AG04450 (cell line): ENCODE data around the gene MSN. TPM values are rescaled to one million over a fixed set of nuclear protein-coding genes. Genes with fewer than 3 reads are reported as not detected.

Experiments used
- CTCF ChIA-PET: fragments of 300-600, 350-600 bp; formaldehyde crosslinking; extraction: SDS; loops from one replicate; lab custom pipeline; 2022; ENCODE audit warnings: antibody characterized with exemption, inconsistent platforms; lab: Charles Lee
- POLR2A ChIA-PET: fragments of 350-600 bp; formaldehyde crosslinking; extraction: SDS; loops from one replicate; lab custom pipeline; 2021; ENCODE audit warnings: antibody characterized with exemption, inconsistent platforms; lab: Yijun Ruan, JAX
- DNase-seq: peaks from one replicate; pipeline ENCODE4 v3.0.0-alpha.2; 2011; ENCODE audit warnings: low read depth, low spot score
- H3K27ac ChIP-seq: one replicate; pipeline ENCODE4 v1.5.1; 2012; ENCODE audit warnings: low read depth, low read length, control low read depth
- H3K27me3 ChIP-seq: one replicate; pipeline ENCODE4 v1.6.0; 2012; ENCODE audit warnings: low read length; ENCODE audit not compliant: control insufficient read depth, insufficient read depth
- H3K4me3 ChIP-seq: 2 replicates; pipeline ENCODE4 v1.5.1; 2011; ENCODE audit warnings: mild to moderate bottlenecking, low read depth, low read length, control low read depth
- H3K9me3 ChIP-seq: 2 replicates; pipeline ENCODE4 v1.5.1; 2012; ENCODE audit warnings: low read length; ENCODE audit not compliant: control insufficient read depth, insufficient read depth
- CTCF ChIP-seq: IDR thresholded peaks from 2 replicates; pipeline ENCODE4 v1.5.1; 2011; ENCODE audit warnings: low read depth, low read length, control low read depth, inconsistent platforms
- polyA plus RNA-seq: library from polyadenylated mRNA; depleted of rRNA; stranded (reverse); fragments of >200 nt; gene quantifications from 2 replicates; pipeline ENCODE4 v1.2.3, GENCODE V29; 2011

Gene MSN
- polyA plus RNA-seq, 1 experiment, result 493 TPM

DNA sequence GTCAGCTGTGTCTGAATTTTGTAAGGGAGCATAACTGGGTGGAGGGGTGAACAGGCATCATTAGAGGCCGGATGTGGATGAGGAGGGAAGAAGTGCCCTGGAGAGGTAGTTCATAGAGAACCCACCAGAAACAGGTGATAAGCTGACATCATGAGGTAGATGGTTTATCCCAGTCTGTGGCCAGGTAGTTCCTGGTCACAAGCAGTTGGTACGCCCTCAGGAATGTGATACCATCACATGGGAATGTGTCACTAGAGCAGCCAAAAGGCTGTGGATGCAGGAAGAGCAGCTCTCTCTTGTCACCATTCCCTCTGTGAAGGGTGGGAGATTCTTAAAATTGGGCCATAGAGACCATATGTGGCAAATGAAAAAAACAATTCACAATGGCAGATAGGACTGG is 21.9 kb downstream of the MSN start:
- Histone ChIP-seq H3K27ac (no peak overlapping the region), H3K4me3 (no peak overlapping the region), H3K27me3 (no peaks in the 10 kb centered on the region), H3K9me3 (no peaks in the 10 kb centered on the region)
- no peak for DNase-seq
- no peak for TF ChIP-seq CTCF
- ChIA-PET CTCF (interaction anchor here (1.7 to 2.7 kb wide), 2 partner anchors 14 to 18 kb away, joined by 5 to 8 read pairs; no protein-coding TSS in a partner anchor), POLR2A (interaction anchor here (0.7 kb wide), 1 partner anchor 17 kb away, joined by 3 read pairs; no protein-coding TSS in a partner anchor)

DNA sequence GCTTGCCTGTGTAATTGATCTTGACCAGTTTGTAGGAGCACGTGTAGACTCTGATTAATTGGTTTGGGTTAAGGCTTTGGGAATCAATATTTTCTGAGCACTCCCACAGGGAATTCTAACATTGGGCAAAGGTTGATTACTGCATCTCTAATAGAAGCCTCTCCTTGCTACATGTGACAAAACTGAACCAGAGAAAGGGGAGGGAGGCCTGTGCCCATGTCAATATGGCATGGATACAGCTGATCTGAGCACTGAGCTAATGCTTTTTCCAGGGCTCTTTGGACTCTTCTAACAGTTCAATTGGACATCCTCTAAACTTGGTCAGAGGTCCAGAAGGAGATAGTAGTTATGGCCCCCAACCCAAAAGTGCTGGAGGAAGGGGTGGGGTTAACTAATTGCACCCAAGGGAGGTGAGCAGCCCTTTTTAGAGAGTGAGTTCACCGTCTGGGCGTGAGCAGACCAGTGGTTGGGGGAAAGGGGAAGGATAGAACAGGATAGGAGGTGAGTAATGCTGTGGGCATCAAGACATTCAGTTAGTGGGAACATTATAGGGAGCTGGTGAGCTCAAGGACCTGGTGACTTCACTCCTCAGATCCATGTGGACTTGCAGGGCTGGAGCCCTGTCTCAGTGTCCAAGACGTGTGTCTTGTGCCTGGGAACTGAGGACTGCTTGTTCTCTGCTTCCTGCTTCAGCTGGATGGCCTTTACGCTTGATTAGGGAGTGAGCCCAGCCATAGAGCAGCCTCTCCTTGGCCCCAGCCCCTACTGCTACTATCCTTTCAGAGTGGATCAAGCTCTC is 22.8 kb downstream of the MSN start:
- no peak for TF ChIP-seq CTCF
- Histone ChIP-seq H3K4me3 (no peak overlapping the region), H3K27ac (peak overlapping the region; percentile 21), H3K27me3 (no peaks in the 10 kb centered on the region), H3K9me3 (no peaks in the 10 kb centered on the region)
- DNase-seq, result no peak
- ChIA-PET POLR2A (no interaction called here), CTCF (interaction anchor here (1.7 to 2.7 kb wide), 2 partner anchors 13 to 19 kb away, joined by 5 to 8 read pairs; no protein-coding TSS in a partner anchor)

DNA sequence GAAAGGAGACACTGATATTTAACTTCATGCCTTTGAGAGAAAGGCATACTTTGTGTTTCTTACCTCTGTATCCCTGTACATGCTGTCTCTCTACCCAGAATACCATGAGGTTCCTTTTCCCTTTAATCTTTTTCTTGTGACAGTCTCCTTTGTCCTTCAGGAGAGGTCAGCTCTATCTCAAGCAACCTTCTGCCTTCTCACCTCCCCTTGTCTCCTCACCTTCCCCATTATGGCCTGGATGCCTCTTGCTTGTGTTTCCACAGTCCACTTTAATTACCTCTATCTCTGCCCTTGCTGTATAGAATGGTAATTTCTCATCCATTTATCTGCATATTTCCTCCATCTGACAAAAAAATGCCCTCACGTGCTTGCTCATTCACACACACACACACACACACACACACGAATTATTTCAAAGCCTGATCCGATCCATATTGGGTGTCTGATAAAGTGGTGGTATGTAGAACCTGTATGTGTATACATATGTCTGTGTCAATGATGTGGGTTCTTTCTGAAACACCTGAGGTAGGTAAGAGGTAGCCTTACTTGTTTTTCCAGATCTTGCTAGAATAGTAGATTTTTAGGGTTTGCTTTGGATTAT is 28.5 kb downstream of the MSN start:
- no peak for DNase-seq
- ChIA-PET POLR2A (no interaction called here), CTCF (no interaction called here)
- Histone ChIP-seq H3K9me3 (no peaks in the 10 kb centered on the region), H3K27me3 (no peaks in the 10 kb centered on the region), H3K4me3 (no peak overlapping the region), H3K27ac (no peak overlapping the region)
- no peak for TF ChIP-seq CTCF

- CTCF ChIA-PET, result no interaction called here
- POLR2A ChIA-PET, result no interaction called here
- Histone ChIP-seq H3K27me3 (no peaks in the 10 kb centered on the region), H3K9me3 (no peaks in the 10 kb centered on the region), H3K27ac (peak overlapping the region; percentile 39), H3K4me3 (no peak overlapping the region)
- DNase-seq, result no peak
- TF ChIP-seq CTCF, result no peak
Measured at GRCh38 chrX:65696613-65697012, 29.2 kb downstream of the MSN start.

GRCh38 chrX:65697211-65697641 is 29.8 kb downstream of the MSN start:
- no peaks in the 10 kb centered on the region for H3K9me3 ChIP-seq
- ChIA-PET CTCF (no interaction called here), POLR2A (no interaction called here)
- DNase-seq, result no peak
- no peaks in the 10 kb centered on the region for H3K27me3 ChIP-seq
- TF ChIP-seq CTCF, result no peak
- H3K4me3 ChIP-seq, result no peak overlapping the region
- peak overlapping the region; percentile 39 for H3K27ac ChIP-seq
